Nasal cavity respiratory epithelium epithelial cell of viscerocranial mucosa (primary cell): ENCODE measurements around the gene ALDH5A1. TPM values are rescaled to one million over a fixed set of nuclear protein-coding genes. Genes with fewer than 3 reads are reported as not detected.

Experiments
- total RNA-seq: library from RNA; depleted of rRNA; stranded (reverse); fragments of >200 nt; gene quantifications from 2 replicates; pipeline ENCODE4 v1.2.3, GENCODE V29; 2014

Gene ALDH5A1
- 0.68 and 5.3 TPM in 2 replicates for total RNA-seq

DNA sequence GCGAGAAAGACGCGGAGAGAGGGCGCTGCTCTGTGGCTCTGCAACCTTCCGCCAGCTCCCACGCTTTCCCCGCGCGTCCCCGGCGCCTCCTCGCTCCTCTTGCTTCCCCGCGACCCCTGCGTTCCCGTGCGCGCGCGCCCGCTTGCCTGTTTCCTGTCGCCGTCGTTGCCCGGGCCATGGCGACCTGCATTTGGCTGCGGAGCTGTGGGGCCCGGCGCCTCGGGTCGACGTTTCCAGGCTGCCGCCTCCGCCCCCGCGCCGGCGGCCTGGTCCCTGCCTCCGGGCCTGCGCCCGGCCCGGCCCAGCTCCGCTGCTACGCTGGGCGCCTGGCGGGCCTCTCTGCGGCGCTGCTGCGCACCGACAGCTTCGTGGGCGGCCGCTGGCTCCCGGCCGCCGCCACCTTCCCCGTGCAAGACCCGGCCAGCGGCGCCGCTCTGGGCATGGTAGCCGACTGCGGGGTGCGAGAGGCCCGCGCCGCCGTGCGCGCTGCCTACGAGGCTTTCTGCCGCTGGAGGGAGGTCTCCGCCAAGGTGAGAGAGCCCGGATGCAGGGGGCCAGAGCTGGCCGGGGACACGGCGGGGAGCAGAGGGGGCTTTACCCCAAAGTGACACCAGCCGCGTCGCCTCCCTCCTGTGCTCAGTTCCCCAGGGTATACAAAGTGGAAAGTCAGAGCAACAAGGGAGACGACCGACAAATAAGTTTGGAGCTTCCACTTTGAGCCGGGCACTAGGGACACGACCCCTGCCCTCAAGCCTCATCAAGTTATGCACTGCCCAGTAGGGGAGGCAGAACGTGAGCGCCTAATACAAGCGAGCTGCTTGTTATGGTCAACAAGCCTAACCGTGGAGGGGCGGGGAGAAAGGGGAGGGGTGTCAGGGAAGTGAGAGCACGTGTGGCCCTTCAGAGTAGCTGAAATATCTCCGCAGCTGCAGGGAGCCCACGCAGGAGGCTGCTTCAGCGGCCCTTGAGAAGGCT, at the start of gene ALDH5A1:
Gene ALDH5A1 (plus strand): TSS at position 149 of the 975 bp plus-strand sequence. CDS start 28 bp downstream, at position 177.

GRCh38 chr6:24489470-24489869, 5.3 kb upstream of the ALDH5A1 start, which contains the start of gene GPLD1:
TSS of gene GPLD1 (minus strand) at chr6:24489578. CDS start at chr6:24489511, 67 bp downstream.

Other genes with a start within 250 kb of the ALDH5A1 start
- gene DCDC2, start 136.9 kb upstream of the ALDH5A1 start, total RNA-seq: 0.68 and 6.6 TPM in 2 replicates
- 19.5 and 32.4 TPM in 2 replicates for gene MRS2, start 92.0 kb upstream of the ALDH5A1 start, total RNA-seq
- gene GPLD1, start 5.4 kb upstream of the ALDH5A1 start, total RNA-seq: under 0.01 and 0.64 TPM in 2 replicates
- gene KIAA0319, start 151.2 kb downstream of the ALDH5A1 start, total RNA-seq: under 0.01 TPM in 2 replicates
- gene TDP2, start 171.9 kb downstream of the ALDH5A1 start, total RNA-seq: 27.3 and 33.2 TPM in 2 replicates
- 13.7 and 17.1 TPM in 2 replicates for gene ACOT13, start 172.1 kb downstream of the ALDH5A1 start, total RNA-seq
- 196 and 234 TPM in 2 replicates for gene C6orf62, start 224.2 kb downstream of the ALDH5A1 start, total RNA-seq